Mucosa of rectum (tissue), 2 donors: ENCODE data around the gene CTCF.

Experiments used
- H3K27ac ChIP-seq, 2 donors: one replicate each; pipeline ENCODE4 v1.7.0; 2013; ENCODE audit warnings: inconsistent platforms in 2 of 2, low read depth in 2 of 2, low read length in 2 of 2
- H3K27me3 ChIP-seq, 2 donors: one replicate each; pipeline ENCODE4 v1.7.0; 2013; ENCODE audit warnings: low read length in 2 of 2; ENCODE audit not compliant: control insufficient read depth in 2 of 2, insufficient read depth in 2 of 2
- H3K36me3 ChIP-seq, 2 donors: one replicate each; pipeline ENCODE4 v1.7.0; 2013; ENCODE audit warnings: low read length in 2 of 2; ENCODE audit not compliant: control insufficient read depth in 2 of 2, insufficient read depth in 2 of 2
- H3K4me1 ChIP-seq, 2 donors: one replicate each; pipeline ENCODE4 v1.7.0; 2013; ENCODE audit warnings: low read length in 2 of 2, mild to moderate bottlenecking in 1 of 2; ENCODE audit not compliant: control insufficient read depth in 2 of 2, insufficient read depth in 2 of 2
- H3K4me3 ChIP-seq, 2 donors: one replicate each; pipeline ENCODE4 v1.7.0; 2013; ENCODE audit warnings: low read length in 2 of 2
- H3K9ac ChIP-seq, 2 donors: one replicate each; pipeline ENCODE4 v1.7.0; 2013; ENCODE audit warnings: low read length in 2 of 2, low read depth in 1 of 2, mild to moderate bottlenecking in 1 of 2
- H3K9me3 ChIP-seq, 2 donors: one replicate each; pipeline ENCODE4 v1.7.0; 2013; ENCODE audit warnings: low read length in 2 of 2; ENCODE audit not compliant: control insufficient read depth in 2 of 2
- donor health status: healthy.
- donor health status: Normal muscosa, but diverticular disease.

Gene CTCF

DNA sequence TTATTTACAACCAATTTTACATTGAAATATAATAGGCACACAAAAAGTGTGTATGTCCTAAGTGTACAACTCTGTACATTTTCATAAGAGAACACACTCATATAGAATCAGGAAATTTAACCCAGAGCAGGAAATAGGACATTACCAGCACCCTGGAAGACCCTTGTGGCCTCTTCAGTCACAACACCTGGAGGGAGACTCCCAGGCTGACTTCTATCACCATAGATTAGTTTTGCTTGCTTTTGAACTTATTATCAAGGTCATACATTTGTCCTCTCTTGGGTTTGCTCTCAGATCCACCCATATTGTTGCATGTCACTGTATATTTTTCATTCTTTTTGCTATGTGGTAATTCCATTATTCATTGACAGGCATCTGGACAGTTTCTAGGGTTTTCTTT lies 27.9 kb upstream of the CTCF start:
- no peak overlapping the region for H3K4me3 ChIP-seq
- no peaks in the 10 kb centered on the region for H3K9me3 ChIP-seq
- H3K27me3 ChIP-seq, result peaks cover 13 to 26% of the 10 kb centered on the region in 2 donors
- H3K4me1 ChIP-seq, result peaks cover 27 to 30% of the 10 kb centered on the region in 2 donors
- no peaks in the 10 kb centered on the region for H3K36me3 ChIP-seq
- H3K9ac ChIP-seq, result no peak overlapping the region
- H3K27ac ChIP-seq, result no peak overlapping the region

DNA sequence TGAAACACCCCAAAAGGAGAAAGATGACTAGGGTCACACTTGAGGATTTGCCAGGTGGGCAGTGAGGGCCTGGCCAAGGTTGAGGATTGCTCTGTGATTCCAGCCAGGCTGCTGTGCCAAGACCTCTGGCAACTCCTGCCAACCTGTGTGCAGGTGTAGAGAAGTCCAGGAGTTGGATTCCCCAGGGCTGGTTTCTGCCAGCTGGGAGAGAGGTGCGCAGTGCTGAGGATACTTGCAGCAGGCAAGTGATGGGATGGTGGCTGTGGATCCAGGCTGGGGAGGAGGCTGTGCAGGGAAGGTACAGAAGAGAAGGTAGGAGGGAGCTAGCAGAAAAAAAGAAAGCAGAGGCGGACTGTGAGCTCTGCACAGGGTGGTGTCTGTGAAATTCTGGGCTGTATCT lies 27.1 kb upstream of the CTCF start:
- peaks cover 11 to 21% of the 10 kb centered on the region in 2 donors for H3K27me3 ChIP-seq
- no peak overlapping the region for H3K9ac ChIP-seq
- peaks cover 24 to 27% of the 10 kb centered on the region in 2 donors for H3K4me1 ChIP-seq

DNA sequence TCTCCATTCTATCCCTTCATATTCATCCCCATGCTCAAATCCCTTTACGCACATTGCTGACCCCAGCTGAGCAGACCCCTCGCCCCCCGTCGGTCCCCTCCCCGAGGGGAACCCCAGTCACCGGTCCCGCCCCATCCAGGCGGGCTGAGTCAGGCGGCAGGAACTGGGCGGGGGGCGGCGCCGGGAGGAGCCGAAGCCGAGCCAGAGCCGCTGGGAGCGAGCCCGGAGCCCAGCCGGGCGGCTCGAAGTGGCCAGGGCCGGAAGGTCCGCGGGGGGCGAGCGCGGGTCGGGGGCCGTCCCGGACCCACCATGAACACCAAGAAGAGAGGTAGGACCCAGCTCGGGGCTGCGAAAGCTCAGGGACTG lies 25.1 kb upstream of the CTCF start:
- Histone ChIP-seq H3K4me3 (peak overlapping the region; percentile 55 to 69), H3K4me1 (peaks cover 12 to 17% of the 10 kb centered on the region in 2 donors), H3K9me3 (no peaks in the 10 kb centered on the region), H3K9ac (peak overlapping the region in 1 of 2 donors; percentile 33), H3K27ac (peak overlapping the region; percentile 48 to 74), H3K36me3 (peaks cover 6 to 22% of the 10 kb centered on the region in 2 donors), H3K27me3 (peaks cover 8 to 13% of the 10 kb centered on the region in 2 donors)

More for the DNA sequence above, 27.1 kb upstream of the CTCF start:
- H3K27ac ChIP-seq, result no peak overlapping the region
- no peaks in the 10 kb centered on the region for H3K9me3 ChIP-seq
- H3K36me3 ChIP-seq, result peaks cover 0 to 5% of the 10 kb centered on the region in 2 donors
- no peak overlapping the region for H3K4me3 ChIP-seq

DNA sequence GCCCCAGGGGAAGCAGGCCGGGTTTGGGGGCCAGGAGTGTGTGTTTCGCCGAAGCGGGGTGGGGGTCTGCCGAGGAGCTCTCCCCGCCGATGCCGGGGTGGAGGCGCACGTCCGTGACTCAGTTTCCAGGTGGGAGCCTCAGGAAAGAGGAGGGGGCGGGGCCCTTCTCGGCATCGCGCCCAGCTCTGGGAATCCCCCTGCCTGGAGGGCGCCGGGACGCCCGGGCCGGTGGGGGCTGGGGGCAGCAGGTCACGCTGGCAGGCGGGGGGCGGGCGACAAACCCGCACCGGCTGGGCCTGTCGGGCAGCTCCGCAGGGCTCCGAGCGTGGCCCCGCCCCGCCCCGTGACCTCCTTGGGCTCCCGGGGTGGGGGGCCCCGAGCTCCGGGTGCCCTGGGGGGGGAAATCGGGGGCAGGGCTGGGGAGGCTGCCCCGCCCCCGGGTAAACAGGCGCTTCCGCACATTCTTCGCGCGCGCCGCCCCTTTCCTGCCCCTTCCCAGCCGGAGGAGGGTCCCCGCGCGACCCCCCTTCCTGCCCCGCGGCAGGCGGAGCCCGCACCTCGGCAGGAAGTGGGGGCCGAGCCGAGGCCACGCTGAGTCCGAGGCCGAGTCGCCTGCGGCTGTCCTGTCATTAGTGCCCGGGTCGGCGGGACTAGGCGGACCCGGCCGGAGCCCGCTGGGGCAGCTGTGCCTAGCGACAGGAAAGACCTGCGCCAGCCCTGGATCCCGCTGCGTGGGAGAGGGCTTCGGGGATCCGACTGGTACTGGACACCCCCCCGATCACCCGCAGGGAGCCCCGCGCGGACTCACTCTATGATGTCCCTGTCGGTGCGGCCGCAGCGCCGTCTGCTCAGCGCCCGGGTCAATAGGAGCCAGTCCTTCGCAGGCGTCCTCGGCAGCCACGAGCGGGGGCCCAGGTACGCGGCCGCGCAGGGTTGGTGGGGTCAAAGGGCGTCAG lies 24.4 kb upstream of the CTCF start:
- H3K27me3 ChIP-seq, result peaks cover 8 to 13% of the 10 kb centered on the region in 2 donors
- peaks cover 15 to 17% of the 10 kb centered on the region in 2 donors for H3K4me1 ChIP-seq
- peaks cover 6 to 24% of the 10 kb centered on the region in 2 donors for H3K36me3 ChIP-seq
- H3K9me3 ChIP-seq, result no peaks in the 10 kb centered on the region
- peak overlapping the region; percentile 55 to 69 for H3K4me3 ChIP-seq
- peak overlapping the region in 1 of 2 donors; percentile 33 for H3K9ac ChIP-seq
- peak overlapping the region; percentile 48 to 74 for H3K27ac ChIP-seq

DNA sequence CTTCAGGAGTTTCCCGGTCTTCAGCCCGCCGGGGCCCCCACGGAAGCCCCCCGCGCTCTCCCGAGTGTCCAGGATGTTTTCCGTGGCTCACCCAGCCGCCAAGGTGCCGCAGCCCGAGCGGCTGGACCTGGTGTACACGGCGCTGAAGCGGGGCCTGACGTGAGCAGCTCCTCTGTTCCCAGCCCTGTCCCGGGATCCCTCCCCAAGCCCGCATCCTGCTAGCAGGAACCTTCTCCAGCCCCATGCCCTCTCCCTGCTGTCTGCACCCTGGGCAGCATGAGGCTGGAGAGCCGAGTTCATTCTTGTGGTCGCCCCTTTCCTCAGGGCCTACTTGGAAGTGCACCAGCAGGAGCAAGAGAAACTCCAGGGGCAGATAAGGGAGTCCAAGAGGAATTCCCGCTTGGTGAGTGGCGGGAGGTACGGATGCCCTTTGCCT lies 23.6 kb upstream of the CTCF start:
- H3K36me3 ChIP-seq, result peaks cover 6 to 26% of the 10 kb centered on the region in 2 donors
- peak overlapping the region in 1 of 2 donors; percentile 74 for H3K27ac ChIP-seq
- H3K27me3 ChIP-seq, result peaks cover 8 to 13% of the 10 kb centered on the region in 2 donors
- peaks cover 15 to 17% of the 10 kb centered on the region in 2 donors for H3K4me1 ChIP-seq
- H3K4me3 ChIP-seq, result peak overlapping the region; percentile 55 to 62
- no peaks in the 10 kb centered on the region for H3K9me3 ChIP-seq
- peak overlapping the region in 1 of 2 donors; percentile 33 for H3K9ac ChIP-seq

DNA sequence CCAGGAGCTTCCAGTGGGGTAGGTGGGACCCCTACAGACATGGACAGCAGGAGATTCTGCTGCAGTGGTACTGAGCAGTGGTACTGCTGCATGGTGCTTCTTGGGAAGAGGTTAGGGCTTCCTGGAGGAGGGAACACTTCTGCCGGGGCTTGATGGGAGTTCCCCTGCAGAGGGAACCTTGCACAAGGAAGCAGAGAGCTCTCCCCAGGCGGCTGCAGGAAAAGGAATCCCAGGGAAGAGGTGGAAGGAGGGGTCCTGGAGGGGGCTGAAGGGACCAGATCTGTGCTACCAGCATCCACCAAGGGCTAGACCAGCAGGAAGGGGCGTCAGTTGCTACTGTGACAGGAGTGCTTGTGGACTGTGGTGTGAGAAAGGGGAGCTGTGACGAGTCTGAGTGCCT lies 23.1 kb upstream of the CTCF start:
- Histone ChIP-seq H3K9me3 (no peaks in the 10 kb centered on the region), H3K9ac (no peak overlapping the region), H3K4me1 (peaks cover 15 to 17% of the 10 kb centered on the region in 2 donors), H3K27me3 (peaks cover 8 to 13% of the 10 kb centered on the region in 2 donors), H3K36me3 (peaks cover 6 to 26% of the 10 kb centered on the region in 2 donors), H3K27ac (no peak overlapping the region), H3K4me3 (no peak overlapping the region)

DNA sequence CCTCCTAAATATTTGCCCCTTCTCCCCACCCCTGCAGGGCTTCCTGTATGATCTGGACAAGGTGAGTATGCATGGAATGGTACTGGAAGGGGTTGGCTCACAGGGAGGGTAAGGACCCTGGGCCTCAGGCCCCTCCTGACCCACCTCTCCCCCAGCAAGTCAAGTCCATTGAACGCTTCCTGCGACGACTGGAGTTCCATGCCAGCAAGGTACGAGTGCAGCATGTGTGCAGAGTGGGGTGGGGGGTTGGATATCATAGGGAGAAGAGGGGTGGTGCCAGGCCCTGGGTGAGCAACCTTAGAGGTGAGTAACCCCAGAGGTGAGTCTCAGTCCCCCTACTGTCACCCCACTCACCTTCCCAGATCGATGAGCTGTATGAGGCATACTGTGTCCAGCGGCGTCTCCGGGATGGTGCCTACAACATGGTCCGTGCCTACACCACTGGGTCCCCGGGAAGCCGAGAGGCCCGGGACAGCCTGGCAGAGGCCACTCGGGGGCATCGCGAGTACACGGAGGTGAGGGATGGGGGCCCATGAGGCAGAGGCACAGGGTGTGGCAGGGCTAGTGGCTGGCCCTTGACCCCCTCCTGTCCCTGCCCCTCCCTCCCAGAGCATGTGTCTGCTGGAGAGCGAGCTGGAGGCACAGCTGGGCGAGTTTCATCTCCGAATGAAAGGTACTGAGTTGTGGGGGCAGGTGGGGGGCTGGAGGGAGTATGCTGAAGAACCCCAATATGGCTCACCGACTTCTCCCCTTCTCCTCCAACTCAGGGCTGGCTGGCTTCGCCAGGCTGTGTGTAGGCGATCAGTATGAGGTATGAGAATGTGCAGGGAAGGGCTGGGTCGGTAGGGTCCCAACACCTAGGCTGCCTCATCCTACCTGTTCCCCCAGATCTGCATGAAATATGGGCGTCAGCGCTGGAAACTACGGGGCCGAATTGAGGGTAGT lies 22.4 kb upstream of the CTCF start:
- Histone ChIP-seq H3K27me3 (peaks cover 8 to 13% of the 10 kb centered on the region in 2 donors), H3K4me1 (peaks cover 15 to 17% of the 10 kb centered on the region in 2 donors), H3K9me3 (no peaks in the 10 kb centered on the region), H3K27ac (no peak overlapping the region), H3K4me3 (no peak overlapping the region), H3K36me3 (peaks cover 6 to 30% of the 10 kb centered on the region in 2 donors), H3K9ac (no peak overlapping the region)

DNA sequence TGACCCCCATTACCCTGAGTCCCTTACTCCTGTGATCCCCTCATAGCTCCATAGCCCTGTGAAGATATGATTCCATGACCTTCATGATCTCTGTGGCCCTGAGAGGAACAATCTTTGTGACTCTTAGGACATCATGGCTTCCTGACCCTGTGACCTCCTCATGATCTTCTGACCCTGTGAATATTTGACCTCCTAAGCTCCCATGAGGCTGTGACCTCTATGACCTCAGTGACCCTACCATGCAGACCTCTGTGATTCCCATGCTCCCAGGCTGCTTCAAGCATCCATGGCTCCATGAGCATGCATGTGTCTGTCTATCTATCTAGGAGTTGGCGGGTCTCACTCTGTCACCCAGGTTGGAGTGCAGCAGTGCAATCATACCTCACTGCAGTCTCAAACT lies 21.6 kb upstream of the CTCF start:
- Histone ChIP-seq H3K9me3 (no peaks in the 10 kb centered on the region), H3K36me3 (peaks cover 6 to 36% of the 10 kb centered on the region in 2 donors), H3K4me3 (no peak overlapping the region), H3K4me1 (peaks cover 15 to 17% of the 10 kb centered on the region in 2 donors), H3K27me3 (peaks cover 8 to 13% of the 10 kb centered on the region in 2 donors), H3K27ac (no peak overlapping the region), H3K9ac (no peak overlapping the region)

DNA sequence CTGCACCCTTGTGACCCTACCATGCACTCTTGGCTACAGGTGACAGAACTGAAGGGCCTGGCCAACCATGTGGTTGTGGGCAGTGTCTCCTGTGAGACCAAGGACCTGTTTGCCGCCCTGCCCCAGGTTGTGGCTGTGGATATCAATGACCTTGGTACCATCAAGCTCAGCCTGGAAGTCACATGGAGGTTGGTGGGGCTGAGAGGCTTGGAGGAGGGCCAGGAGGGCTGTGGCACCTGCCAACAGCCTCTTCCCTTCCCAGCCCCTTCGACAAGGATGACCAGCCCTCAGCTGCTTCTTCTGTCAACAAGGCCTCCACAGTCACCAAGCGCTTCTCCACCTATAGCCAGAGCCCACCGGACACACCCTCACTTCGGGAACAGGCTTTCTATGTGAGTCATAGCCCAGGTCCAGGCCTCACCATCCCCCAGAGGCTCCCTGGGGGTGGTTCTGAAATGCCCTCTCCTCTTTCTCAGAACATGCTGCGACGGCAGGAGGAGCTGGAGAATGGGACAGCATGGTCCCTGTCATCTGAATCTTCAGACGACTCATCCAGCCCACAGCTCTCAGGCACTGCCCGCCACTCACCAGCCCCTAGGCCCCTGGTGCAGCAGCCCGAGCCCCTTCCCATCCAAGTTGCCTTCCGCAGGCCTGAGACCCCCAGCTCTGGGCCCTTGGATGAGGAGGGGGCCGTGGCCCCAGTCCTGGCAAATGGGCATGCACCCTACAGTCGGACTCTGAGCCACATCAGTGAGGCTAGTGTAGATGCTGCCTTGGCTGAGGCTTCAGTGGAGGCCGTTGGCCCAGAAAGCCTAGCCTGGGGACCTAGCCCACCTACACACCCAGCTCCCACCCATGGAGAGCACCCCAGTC lies 20.7 kb upstream of the CTCF start:
- H3K4me1 ChIP-seq, result peaks cover 19 to 22% of the 10 kb centered on the region in 2 donors
- H3K9ac ChIP-seq, result no peak overlapping the region
- H3K27ac ChIP-seq, result no peak overlapping the region
- H3K27me3 ChIP-seq, result peaks cover 3 to 9% of the 10 kb centered on the region in 2 donors
- H3K36me3 ChIP-seq, result peaks cover 6 to 40% of the 10 kb centered on the region in 2 donors
- H3K9me3 ChIP-seq, result no peaks in the 10 kb centered on the region
- H3K4me3 ChIP-seq, result no peak overlapping the region
